GM04504 (cell line): ENCODE results near the gene RBM3.

Experiments used
- DNase-seq: peaks from one replicate; pipeline ENCODE4 v3.0.0-alpha.2; 2012; ENCODE audit warnings: low read depth

The RBM3 gene

DNA sequence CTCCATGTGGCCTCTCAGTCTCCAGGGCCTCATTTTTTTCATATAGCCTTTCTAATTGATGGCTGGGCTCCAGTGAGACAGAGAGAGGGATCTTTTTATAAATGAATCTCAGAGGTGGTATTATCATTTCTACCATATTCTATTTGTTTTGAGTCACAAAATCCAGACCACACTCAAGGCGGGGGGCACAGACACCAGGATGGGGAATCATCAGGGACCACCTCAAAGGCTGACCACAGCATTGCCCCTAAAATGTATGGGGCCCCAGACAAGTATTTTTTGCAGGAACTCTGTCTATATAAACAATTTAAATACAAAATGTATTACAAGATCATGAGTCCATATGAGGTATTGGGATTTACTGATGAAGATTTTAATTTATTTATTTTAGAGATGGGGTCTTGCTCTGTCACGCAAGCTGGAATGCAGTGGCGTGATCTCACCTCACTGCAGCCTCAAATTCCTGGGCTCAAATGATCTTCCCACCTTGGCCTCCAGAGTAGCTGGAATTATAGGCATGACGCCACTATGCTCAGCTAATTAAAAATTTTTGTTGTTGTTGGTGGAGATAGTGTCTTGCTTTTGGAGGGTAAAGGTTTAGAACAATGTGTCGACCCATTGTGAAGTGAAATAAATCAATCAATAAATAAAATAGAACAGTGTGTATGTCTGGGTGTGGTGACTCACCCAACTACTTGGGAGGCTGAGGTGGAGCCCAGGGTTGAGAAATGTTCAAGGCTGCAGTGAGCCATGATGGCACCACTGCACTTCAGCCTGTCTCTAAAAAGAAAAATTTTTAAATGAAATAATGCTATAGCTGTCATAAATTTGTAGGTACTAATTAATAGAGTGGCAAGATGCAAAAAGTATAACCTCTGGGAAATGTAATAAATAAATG lies 52.4 kb downstream of the RBM3 start:
- DNase-seq: no peak
